22Rv1 (cell line): Measurements from ENCODE around the gene ZFHX3.

Experiments
- CTCF ChIP-seq: fragments of 450-650 bp; IDR thresholded peaks from 2 replicates; pipeline ENCODE4 v1.5.1; 2017; ENCODE audit warnings: mild to moderate bottlenecking
- ZFX ChIP-seq: fragments of 450-650 bp; IDR thresholded peaks from 2 replicates; pipeline ENCODE4 v1.6.1; 2017; ENCODE audit warnings: antibody characterized with exemption, borderline replicate concordance

GRCh38 chr16:73000020-73000906, 47.7 kb downstream of the ZFHX3 start:
- TF ChIP-seq ZFX: no peak
- no peak for TF ChIP-seq CTCF
